GM18517 (cell line): ENCODE data around the gene HPSE2.
"Not testable (repeated sequence)": the region's sequence is repeated elsewhere in the genome, so short reads cannot be mapped to it uniquely, and the experiment has no call there.

ENCODE experiments used
- ATAC-seq: cut with Tn5 transposase; IDR thresholded peaks from one replicate; pipeline ENCODE4 v1.9.1; 2021; ENCODE audit warnings: mild to moderate bottlenecking, moderate library complexity; ENCODE audit not compliant: unreplicated experiment

HPSE2 gene

DNA sequence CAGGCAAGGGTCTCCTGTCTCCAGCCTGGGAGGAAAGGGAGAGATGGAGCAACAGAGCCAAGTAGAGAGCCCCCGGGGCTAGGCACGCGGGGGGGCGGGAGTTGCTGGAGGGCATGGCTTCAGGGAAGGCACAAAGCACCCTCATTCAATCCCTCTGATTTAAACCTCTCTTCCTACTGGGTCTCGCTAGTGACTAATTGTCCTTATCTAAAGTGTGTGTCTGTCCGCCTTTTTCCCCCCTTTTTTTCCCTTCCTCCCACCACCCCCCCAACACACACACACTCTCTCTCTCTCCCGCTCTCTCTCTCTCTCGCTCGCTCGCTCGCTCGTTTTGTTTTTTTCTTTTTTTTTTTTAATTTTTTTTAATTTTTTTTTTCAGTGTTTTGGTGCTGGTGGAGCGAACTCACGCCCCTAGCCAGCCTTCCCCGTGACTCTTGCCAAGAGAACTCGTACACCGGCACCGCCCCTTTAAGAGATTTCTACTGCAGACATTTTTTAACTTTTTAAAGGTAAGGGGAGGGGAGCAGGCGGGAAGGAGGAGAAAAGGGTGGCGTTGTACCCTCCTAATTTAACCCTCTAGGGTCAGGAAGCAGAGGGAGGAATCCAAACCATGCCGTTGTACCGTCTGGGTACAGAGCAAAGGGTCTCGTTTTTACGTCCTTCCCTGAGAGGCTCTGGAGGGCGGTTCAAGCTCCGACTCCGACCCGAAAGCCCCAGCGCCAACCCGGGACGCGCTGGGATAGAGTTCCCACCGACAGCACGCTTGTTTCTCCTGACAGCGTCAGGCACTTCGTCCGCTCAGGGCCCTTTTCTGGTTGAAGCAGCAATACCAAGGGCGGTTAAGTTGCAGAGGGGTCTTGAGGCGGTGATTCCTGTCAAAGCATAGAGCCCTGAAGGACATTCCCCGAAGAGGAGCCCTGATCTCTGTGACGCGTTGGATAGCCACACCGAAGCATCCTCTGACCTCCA lies at the start of gene HPSE2:
HPSE2 (minus strand) TSS at position 195 of the 969 bp plus-strand sequence.
- no peak for ATAC-seq

DNA sequence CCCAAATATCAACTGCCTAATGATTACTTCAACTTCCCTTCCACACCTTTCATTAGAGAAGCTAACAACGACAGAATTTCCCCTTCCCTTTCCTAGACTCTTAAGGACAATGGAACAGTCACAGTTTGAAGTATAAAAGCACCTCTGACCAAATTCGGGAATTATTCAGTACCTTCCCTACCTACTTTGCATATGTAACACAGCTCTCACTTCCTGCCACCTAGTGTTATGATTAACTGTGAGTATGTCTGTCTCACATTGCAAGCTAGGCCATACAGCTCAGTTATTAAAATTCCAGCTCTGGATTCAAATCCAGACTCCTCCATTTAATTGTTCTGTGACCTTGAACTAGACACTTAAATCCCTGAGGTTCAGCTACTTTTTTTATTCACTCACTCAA lies 44.8 kb upstream of the HPSE2 start:
- peak; percentile 60 for ATAC-seq

DNA sequence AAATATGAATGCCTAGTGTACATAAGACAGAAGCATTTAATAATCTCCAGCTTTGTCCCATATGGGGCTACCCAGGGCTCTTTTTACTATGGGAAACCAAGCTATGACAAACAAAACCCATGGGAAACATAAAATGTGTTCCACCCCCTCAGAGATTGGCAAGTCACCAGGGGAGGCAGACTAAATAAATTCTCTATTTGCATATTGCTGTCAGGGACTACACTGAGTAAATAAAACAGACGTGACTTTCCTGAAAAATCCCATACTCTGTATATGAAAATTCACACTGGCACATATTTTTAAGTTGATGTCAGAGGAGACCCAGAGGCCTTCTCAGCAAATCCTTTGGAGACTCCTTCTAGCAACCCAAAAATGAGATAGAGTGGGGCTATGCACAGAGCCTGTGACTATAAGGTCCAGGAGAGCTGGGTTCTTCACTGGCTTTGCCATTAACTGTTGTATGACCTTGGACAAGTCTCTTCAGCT lies 44.0 kb upstream of the HPSE2 start:
- no peak for ATAC-seq

DNA sequence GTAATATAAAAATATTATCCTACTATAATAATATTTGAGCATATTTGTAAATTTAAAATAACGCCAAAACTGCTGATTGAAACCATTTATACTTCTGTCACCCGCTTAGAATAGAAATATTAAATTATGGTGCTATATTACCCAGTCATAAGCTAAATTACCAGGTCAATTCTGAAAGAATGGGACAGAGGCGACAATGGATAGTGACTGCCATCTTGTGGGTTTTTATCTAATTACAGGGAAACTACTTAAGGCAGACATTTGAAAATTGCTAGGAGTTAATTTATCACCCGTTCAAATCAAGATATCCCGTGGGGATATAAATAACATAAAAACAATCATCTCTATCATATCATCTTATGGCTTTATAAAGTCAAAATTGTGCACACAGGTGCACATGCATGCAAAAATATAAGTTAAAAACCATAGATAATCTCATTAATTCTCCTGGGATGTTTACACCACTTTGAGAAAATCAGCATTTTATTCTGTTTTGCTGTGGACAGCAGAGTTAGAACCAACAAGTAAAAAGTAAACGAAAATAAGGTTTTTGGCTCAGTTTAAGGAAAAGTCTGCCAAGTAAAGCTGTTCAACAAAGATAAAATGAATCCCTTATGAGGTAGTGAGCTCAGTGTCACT lies 41.3 kb upstream of the HPSE2 start:
- ATAC-seq, result no peak

DNA sequence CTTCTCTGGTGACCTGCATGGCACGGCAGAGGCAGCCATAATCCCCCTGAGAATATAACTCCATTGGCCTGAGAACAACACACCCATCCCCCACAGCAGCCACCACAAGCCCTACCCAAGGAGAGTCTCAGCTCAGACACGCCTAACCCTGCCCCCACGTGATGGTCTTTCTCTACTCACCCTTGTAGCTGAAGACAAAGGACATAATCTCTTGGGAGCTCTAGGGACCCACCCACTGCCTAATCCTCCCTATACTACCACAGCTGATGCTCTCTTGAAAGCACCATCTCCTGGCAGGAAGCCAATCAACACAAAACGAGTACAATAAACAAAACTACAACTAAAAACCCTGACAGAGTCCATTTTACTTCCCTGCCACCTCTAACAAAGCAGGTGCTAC lies 30.7 kb upstream of the HPSE2 start:
- ATAC-seq, result no peak

DNA sequence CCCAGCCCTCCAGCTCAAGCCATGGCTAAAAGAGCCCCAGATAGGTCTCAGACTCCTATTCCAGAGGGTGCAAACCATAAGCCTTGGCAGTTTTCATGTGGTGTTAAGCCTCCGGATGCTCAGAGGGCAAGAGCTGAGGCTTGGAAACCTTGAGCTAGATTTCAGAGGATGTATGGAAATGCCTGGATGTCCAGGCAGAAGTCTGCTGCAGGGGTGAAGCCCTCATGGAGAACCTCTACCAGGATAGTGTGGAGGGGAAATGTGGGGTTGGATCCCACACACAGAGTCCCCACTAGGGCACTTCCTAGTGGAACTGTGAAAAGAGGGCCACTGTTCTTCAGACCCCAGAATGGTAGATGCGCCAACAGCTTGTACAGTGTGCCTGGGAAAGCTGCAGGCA lies 13.2 kb upstream of the HPSE2 start:
- ATAC-seq, result no peak

DNA sequence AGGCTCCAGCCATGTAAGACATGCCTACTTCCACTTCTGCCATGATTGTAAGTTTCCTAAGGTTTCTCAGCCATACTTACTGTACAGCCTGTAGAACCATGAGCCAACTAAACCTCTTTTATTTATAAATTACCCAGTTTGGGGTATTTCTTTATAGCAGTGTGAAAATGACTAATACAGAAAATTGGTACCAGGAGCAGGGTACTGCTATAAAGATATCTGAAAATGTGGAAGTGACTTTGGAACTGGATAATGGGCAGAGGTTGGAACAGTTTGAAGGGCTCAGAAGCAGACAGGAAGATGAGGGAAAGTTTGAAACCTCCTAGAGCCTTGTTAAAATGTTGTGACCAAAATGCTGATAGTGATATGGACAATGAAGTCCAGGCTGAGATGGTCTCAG lies 12.2 kb upstream of the HPSE2 start:
- ATAC-seq, result not testable (repeated sequence)

DNA sequence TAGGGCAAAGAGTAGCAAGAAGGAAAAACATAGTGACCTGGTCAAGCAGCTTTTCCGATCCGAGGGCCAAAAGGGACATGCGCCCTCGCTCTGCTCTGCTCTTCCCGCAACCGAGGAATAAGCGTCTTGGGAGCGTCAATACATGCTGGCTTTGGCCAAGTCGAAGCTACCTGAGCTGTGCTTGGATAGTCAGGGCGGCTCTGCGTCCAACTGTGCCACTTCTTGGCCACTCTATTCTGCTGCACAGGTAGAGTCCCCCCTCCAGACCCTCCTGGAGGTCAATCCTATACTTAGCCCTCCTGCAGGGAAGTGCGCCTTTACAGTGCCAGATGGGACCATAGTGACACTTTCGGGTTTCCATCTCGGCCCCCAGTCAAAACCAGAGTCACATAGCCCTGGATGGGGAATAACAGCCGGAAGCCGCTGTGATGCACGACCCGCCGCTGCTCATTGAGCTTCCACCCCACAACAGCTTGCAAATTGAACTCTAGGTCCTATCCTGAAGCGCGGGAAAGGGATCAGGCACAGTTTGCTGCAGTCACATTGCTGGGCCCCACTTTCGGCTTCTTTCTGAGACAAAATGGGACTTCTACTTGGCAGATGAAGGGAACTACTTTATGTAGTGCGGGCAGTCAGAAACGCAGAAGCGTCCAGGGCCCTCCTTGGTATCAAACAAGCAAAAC lies 1.1 kb upstream of the HPSE2 start:
- no peak for ATAC-seq

DNA sequence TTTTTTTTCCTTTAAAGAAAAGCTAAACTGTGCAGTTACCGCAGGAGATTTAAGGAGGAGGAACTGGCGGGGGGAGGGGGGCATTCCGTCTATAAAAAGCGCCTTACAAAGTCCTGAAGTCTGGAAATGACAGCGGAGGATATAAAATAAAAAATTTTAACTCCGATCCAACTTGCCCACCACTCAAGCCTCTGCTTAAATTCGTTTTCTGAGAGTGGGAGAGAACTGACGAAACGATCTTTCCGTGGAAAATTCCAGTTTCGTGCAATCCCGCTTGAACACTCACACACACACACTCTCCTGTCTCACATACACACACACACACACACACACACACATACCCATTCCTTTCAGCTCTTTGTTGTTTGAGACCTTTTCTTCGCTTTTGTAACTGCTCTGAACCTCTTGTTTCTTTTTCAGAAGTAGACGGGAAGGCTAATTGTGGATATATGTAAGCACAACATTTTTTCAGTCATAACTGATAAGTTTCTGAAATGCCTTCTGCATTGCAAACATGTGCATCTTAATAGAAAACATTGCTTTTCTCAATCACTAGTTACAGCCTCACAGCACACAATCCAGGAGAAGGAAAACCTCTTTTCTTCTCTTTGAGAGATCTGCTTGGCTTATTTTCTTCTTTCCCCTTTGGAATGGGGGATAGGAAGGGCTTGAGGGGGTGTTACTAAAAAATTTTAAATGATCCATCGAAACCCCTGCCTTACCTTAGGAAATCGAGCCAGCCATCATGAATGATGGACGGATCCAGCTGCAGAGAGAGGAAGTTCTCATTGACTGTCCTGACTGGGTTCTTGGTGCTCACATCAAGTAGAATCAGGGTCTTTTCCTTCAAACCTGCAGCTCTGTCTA lies 628 bp downstream of the HPSE2 start:
- no peak for ATAC-seq

DNA sequence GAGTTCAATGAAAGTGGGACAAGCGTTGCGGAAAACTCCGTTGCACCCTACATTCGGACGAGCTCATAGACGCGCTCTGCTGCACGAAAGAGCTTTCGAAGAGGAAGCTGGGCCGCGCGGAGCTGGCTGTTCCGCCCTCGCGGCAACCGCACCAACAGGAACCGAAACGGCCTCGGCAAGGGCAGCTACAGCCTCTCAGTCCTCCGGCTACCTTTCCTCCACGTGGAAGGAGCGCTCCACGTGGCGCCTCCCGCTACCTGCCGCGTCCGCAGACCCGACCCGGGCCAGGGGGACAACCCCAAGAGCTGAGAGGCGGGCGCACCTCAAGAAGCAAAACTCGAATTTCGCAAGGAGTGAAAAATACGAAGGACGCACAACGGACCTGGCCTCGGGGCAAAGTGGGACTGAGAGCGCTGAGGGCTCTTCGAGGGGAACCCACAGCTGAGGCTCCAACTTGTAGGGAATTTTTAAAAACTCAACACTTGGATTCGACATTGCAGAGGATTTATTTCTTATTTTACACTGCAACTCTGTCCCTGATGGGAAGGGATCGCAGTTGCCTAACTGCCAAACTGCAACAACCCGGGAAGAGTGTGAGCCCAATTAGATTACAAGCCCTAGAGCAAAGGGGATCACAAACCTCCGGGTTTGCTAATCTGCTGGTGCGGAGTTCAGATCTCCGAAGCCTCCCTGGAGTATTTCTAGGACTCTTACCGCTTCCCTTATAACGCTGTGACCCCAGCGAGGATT lies 1.4 kb downstream of the HPSE2 start:
- ATAC-seq, result peak; percentile 95

DNA sequence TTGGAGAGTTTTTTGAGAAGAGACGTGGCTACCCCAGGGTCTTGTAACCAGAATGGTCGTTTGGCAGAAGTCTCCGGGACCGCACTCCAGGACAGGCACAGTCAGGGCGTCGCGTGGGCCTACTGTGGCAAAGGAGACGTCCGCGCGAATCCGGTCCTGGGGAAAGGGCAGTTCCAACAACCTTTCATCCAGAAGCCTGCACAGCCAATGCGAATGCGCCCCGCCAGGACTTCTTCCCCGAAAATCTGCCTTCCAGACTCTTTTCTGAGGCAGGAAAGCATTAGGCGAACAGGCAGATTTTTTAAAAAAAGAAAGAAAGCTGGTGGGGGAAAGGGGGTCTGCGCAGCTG lies 2.0 kb downstream of the HPSE2 start:
- no peak for ATAC-seq

DNA sequence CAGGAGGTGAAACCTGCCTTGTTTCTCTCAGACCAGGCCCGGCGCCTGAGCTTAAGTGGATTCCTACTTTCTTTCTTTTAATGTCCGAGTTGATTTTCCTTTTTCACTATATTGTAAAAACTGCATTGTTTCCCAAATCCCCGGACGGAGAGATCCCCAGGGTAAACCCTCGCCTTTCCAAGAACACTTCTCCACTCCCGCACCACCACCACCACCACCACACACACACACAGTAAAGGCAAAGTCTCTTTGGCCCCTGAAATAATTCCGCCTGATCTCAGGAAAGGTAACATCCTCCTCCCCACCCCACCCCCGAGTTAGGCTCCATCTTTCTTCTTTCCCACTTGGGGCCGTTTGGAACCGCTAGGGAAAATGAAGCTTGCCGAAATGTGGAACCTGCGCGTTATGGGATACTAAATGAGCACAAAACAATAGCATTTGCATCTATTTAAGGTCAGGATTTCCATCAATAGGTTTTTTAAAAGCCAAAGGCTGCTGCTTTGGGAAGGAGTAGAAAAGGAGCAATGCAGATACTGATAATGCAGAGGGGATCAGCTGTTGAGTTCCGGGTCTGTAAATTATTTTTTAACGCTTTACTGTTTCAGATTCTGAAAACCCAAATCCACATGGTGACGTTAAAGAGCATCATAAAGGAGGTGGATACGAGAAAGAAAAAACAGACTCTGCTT lies 2.5 kb downstream of the HPSE2 start:
- no peak for ATAC-seq

DNA sequence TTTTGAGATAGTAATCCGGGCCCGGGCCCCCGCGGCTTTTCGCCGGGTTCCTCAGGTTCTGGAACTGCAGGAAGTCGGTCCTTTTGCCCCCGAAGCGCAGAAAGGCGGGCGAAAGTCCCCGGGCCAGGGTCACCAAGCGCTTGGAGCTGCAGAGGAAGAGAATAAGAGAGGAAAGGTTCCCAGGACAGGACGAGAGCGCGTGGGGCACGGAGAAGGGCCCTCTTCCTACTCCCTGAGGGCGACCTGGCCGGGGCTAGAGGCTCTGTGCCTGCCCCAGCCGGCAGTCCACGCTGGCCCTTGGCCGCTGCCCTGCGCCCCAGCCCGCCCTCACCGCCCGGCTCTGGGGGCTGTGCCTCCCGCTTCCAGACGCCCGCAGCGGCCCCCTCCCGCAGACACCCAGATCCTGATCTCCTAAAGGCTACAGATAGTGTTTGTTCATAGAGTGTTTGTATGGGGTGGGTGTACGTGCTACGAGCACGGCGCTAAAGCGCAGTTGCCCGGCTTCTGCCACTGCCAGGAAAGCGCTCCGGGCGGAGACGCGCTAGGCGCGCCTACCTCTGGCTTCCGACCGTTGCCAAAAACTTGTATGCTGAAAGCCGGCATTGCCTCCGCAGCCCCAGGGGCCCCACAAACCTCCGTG lies 3.2 kb downstream of the HPSE2 start:
- ATAC-seq, result no peak

DNA sequence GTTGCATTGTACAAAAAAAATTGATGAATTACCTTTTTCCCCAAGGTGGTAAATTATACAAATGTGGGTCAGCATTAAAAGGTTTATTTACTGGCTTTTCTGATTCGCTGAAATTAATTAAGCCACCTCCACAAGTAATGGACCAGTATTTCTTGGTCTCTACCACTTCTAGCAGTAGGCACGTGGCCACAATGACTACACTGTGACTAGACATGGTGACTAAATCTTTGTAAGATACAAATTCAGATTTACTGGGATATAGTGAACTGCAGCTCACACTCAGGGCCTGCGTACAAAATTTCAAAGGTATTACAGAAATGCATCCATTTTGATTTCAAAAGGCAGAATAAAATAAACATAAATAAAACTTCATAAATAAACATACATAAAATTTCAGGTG lies 10.9 kb downstream of the HPSE2 start:
- ATAC-seq, result no peak

DNA sequence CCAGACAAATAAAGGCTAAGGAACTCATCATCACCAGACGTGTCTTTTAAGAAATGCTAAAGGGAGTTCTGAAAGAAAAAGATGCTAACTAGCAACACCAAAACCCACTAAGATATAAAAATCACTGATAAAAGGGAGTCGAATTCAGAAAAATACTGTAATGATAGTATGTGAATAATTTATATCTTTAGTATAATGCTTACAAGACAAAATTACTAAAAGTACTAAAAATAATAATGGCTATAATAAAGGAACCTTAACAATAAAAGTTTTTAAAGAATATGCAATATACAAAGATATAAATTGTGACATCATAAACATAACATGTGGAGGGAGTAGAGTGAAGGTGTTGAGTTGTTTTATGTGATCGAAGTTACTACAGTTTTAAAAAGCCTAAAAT lies 28.3 kb downstream of the HPSE2 start:
- ATAC-seq, result no peak

DNA sequence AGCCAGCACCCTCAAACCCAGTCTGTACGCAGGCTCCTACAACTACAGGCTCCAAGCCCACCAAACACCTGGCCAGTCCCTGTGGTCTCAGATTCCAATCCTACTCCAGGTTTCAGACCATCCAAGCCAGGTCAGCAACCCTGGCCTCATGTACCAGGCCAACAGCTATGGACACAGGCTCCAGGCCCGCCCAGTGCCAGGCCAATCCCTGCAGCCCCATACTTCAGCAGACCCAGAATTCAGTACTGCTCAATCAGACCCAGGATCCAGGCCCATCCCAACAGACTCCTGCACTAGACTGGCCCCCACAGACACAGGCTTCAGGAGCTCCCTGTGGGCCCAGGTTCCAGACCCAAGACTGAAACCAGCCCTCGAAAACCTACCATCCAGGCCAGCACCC lies 32.3 kb downstream of the HPSE2 start:
- no peak for ATAC-seq

DNA sequence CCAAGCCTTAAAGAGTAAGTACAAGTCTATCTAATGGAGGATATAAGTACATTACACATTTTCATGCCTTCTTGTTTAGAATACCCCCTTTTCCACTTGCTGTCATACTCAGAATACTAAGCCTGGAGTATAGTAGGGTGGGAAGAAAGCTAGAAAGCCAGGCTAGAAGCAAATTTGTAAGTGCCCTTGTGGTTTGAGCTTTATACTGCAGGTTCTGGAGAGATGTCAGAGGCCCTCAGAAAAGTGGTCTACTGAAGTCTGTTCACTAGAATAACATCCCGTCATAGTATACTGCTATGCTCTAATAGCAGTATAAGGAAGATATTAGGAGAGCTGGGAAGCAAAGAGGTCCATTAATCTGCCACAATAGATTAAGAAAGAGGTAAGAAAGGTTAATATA lies 62.7 kb downstream of the HPSE2 start:
- no peak for ATAC-seq

DNA sequence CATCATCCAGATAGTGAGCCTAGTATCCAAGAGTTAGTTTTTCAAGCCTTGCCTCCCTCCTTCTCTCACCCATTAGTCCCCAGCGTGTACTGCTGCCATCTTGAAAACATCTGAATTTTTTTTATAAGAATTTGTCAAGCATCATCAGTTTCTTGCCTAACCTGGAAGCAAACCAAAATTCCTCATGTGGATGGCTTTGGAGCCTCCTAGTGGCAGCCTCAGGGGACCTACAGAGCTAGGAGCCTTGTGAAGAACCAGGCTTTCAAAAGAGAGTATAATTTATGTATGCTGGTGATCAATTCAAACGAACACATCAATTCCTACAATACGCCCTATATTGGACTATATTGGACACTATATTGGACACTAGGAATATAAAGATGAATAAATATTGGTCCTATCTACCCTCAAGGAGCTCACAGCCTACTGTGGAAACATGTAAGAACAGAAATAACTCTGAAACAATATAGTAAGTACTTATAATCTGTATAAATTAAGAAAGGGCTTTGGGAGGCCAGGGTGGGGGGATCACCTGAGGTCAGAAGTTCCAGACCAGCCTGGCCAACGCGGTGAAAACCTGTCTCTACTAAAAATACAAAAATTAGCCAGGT lies 63.4 kb downstream of the HPSE2 start:
- ATAC-seq, result no peak
